ENCODE results near the gene PRPH.
A peak's percentile ranks its signal among the peaks of the same experiment; 100 is the strongest.
"Not testable (repeated sequence)": the region's sequence is repeated elsewhere in the genome, so short reads cannot be mapped to it uniquely, and the experiment has no call there.

Gene PRPH

GRCh38 chr12:49301760-49302159, 6.8 kb downstream of the PRPH start:
- no peak for DNase-seq

- DNase-seq = no peak
These were observed 9.2 kb downstream of the PRPH start for GRCh38 chr12:49304161-49304560.

- no peak for DNase-seq
These were observed 11.0 kb downstream of the PRPH start for GRCh38 chr12:49305762-49306510.

GRCh38 chr12:49309386-49309785, 14.4 kb downstream of the PRPH start:
- no peak for DNase-seq

GRCh38 chr12:49310451-49311000, 15.6 kb downstream of the PRPH start:
- DNase-seq = not testable (repeated sequence)

- no peak for DNase-seq
These were observed 19.9 kb downstream of the PRPH start for GRCh38 chr12:49314811-49315210.

- DNase-seq = not testable (repeated sequence)
These were observed 22.2 kb downstream of the PRPH start for GRCh38 chr12:49317118-49317517.

- not testable (repeated sequence) for DNase-seq
These were observed 25.6 kb downstream of the PRPH start for GRCh38 chr12:49320411-49321103.

GRCh38 chr12:49322367-49322707, 27.4 kb downstream of the PRPH start:
- DNase-seq = no peak

- peak; percentile 83 for DNase-seq
These were observed 28.0 kb downstream of the PRPH start, which contains the start of gene TROAP for GRCh38 chr12:49322708-49323523. TSS of gene TROAP (plus strand) at chr12:49323255. CDS start at chr12:49323609, 354 bp downstream.

GRCh38 chr12:49323524-49324097, 28.7 kb downstream of the PRPH start:
- DNase-seq = no peak

- DNase-seq = no peak
These were observed 30.7 kb downstream of the PRPH start for GRCh38 chr12:49325606-49326005.

- no peak for DNase-seq
These were observed 32.4 kb downstream of the PRPH start for GRCh38 chr12:49327368-49327767.

GRCh38 chr12:49327887-49328286, 32.9 kb downstream of the PRPH start:
- DNase-seq = no peak

GRCh38 chr12:49328816-49329215, 33.9 kb downstream of the PRPH start:
- no peak for DNase-seq

- DNase-seq = no peak
These were observed 35.2 kb downstream of the PRPH start for GRCh38 chr12:49330032-49330619.

GRCh38 chr12:49330631-49331379, 35.9 kb downstream of the PRPH start:
- DNase-seq = no peak

GRCh38 chr12:49331380-49332222, 36.7 kb downstream of the PRPH start:
- DNase-seq = no peak

- DNase-seq = no peak
These were observed 37.5 kb downstream of the PRPH start for GRCh38 chr12:49332441-49332861.

GRCh38 chr12:49332891-49333371, 38.0 kb downstream of the PRPH start:
- no peak for DNase-seq

GRCh38 chr12:49333778-49334177, 38.8 kb downstream of the PRPH start:
- not testable (repeated sequence) for DNase-seq
